ENCODE data around the gene CYP39A1. TPM values are rescaled to one million over a fixed set of nuclear protein-coding genes. Genes with fewer than 3 reads are reported as not detected.

Gene CYP39A1
- total and polyA plus RNA-seq, 2 of the 13 experiments (the other 11 are each of a cell fraction or from before 2014, with no cell fraction given) = 0.13 TPM; not detected in 1

DNA sequence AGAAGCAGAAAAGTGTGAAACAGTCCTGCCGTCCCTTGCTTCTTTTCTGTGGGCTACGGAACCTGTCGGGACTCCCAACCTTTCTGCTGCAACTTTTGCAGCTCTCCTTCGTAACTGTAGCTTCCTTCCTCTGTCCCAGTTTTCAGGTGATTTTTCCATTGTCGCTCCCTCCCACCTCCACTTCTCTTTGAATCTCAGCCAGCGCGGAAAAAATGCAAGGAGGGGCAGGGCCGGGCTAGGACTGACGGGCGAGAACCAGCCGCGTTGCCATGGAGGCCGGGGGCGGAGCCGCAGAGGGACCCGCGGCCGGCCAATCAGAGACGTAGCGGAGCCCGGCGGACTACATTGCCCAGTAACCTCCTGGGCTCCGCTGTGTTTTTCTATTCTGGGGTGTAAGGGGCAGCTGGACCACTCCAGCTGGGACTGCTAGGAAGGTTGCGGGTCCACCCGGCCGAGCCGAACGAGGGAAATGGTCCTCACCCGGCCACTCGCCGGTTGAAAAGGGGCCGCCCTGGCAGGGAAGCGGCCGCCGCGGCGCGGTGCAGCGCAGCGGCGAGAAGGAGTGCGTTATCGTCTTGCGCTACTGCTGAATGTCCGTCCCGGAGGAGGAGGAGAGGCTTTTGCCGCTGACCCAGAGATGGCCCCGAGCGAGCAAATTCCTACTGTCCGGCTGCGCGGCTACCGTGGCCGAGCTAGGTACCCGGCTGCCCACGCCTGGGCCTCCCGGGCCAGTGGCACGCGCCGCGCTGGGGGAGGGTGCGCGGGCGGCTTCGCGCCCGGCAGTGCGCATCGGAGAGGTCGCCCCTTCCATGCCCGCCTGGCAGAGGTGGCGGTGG lies at the start of gene CYP39A1, which contains the start of gene SLC25A27 (continued):
- TF ChIP-seq, protein P1, sequence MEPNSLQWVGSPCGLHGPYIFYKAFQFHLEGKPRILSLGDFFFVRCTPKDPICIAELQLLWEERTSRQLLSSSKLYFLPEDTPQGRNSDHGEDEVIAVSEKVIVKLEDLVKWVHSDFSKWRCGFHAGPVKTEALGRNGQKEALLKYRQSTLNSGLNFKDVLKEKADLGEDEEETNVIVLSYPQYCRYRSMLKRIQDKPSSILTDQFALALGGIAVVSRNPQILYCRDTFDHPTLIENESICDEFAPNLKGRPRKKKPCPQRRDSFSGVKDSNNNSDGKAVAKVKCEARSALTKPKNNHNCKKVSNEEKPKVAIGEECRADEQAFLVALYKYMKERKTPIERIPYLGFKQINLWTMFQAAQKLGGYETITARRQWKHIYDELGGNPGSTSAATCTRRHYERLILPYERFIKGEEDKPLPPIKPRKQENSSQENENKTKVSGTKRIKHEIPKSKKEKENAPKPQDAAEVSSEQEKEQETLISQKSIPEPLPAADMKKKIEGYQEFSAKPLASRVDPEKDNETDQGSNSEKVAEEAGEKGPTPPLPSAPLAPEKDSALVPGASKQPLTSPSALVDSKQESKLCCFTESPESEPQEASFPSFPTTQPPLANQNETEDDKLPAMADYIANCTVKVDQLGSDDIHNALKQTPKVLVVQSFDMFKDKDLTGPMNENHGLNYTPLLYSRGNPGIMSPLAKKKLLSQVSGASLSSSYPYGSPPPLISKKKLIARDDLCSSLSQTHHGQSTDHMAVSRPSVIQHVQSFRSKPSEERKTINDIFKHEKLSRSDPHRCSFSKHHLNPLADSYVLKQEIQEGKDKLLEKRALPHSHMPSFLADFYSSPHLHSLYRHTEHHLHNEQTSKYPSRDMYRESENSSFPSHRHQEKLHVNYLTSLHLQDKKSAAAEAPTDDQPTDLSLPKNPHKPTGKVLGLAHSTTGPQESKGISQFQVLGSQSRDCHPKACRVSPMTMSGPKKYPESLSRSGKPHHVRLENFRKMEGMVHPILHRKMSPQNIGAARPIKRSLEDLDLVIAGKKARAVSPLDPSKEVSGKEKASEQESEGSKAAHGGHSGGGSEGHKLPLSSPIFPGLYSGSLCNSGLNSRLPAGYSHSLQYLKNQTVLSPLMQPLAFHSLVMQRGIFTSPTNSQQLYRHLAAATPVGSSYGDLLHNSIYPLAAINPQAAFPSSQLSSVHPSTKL (CRISPR knock-in tag; IDR thresholded peaks at IDR 0.05) = peak; percentile 32; the same call in 1 of the 2 replicates
- TF ChIP-seq, protein P2, sequence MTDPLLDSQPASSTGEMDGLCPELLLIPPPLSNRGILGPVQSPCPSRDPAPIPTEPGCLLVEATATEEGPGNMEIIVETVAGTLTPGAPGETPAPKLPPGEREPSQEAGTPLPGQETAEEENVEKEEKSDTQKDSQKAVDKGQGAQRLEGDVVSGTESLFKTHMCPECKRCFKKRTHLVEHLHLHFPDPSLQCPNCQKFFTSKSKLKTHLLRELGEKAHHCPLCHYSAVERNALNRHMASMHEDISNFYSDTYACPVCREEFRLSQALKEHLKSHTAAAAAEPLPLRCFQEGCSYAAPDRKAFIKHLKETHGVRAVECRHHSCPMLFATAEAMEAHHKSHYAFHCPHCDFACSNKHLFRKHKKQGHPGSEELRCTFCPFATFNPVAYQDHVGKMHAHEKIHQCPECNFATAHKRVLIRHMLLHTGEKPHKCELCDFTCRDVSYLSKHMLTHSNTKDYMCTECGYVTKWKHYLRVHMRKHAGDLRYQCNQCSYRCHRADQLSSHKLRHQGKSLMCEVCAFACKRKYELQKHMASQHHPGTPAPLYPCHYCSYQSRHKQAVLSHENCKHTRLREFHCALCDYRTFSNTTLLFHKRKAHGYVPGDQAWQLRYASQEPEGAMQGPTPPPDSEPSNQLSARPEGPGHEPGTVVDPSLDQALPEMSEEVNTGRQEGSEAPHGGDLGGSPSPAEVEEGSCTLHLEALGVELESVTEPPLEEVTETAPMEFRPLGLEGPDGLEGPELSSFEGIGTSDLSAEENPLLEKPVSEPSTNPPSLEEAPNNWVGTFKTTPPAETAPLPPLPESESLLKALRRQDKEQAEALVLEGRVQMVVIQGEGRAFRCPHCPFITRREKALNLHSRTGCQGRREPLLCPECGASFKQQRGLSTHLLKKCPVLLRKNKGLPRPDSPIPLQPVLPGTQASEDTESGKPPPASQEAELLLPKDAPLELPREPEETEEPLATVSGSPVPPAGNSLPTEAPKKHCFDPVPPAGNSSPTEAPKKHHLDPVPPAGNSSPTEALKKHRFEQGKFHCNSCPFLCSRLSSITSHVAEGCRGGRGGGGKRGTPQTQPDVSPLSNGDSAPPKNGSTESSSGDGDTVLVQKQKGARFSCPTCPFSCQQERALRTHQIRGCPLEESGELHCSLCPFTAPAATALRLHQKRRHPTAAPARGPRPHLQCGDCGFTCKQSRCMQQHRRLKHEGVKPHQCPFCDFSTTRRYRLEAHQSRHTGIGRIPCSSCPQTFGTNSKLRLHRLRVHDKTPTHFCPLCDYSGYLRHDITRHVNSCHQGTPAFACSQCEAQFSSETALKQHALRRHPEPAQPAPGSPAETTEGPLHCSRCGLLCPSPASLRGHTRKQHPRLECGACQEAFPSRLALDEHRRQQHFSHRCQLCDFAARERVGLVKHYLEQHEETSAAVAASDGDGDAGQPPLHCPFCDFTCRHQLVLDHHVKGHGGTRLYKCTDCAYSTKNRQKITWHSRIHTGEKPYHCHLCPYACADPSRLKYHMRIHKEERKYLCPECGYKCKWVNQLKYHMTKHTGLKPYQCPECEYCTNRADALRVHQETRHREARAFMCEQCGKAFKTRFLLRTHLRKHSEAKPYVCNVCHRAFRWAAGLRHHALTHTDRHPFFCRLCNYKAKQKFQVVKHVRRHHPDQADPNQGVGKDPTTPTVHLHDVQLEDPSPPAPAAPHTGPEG (CRISPR knock-in tag; IDR thresholded peaks at IDR 0.05) = peak; percentile 64; the same call in 1 of the 2 replicates
- no peak for TF ChIP-seq ZNF430 (CRISPR knock-in tag; IDR thresholded peaks at IDR 0.05)
- no peak for TF ChIP-seq CREM (IDR thresholded peaks at IDR 0.05)
- TF ChIP-seq CREM (CRISPR knock-in tag; IDR thresholded peaks at IDR 0.05) = no peak
- TF ChIP-seq FOXM1 (CRISPR knock-in tag; IDR thresholded peaks at IDR 0.05) = no peak
- TF ChIP-seq NRL (CRISPR knock-in tag; IDR thresholded peaks at IDR 0.05; ENCODE audit: borderline replicate concordance) = peak; percentile 82
- peak; percentile 48; the same call in 1 of the 2 replicates for TF ChIP-seq ZNF317 (CRISPR knock-in tag; IDR thresholded peaks at IDR 0.05)
- TF ChIP-seq ZNF891 (CRISPR knock-in tag; IDR thresholded peaks at IDR 0.05) = peak; percentile 72; the same call in 1 of the 2 replicates
- TF ChIP-seq, protein P3, sequence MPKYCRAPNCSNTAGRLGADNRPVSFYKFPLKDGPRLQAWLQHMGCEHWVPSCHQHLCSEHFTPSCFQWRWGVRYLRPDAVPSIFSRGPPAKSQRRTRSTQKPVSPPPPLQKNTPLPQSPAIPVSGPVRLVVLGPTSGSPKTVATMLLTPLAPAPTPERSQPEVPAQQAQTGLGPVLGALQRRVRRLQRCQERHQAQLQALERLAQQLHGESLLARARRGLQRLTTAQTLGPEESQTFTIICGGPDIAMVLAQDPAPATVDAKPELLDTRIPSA (CRISPR knock-in tag; IDR thresholded peaks at IDR 0.05; ENCODE audit: borderline replicate concordance) = no peak
- TF ChIP-seq, protein P4, sequence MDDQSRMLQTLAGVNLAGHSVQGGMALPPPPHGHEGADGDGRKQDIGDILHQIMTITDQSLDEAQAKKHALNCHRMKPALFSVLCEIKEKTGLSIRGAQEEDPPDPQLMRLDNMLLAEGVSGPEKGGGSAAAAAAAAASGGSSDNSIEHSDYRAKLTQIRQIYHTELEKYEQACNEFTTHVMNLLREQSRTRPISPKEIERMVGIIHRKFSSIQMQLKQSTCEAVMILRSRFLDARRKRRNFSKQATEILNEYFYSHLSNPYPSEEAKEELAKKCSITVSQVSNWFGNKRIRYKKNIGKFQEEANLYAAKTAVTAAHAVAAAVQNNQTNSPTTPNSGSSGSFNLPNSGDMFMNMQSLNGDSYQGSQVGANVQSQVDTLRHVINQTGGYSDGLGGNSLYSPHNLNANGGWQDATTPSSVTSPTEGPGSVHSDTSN (CRISPR knock-in tag; IDR thresholded peaks at IDR 0.05; ENCODE audit: borderline replicate concordance) = no peak
- TF ChIP-seq, protein P5, sequence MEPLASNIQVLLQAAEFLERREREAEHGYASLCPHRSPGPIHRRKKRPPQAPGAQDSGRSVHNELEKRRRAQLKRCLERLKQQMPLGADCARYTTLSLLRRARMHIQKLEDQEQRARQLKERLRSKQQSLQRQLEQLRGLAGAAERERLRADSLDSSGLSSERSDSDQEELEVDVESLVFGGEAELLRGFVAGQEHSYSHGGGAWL (CRISPR knock-in tag; IDR thresholded peaks at IDR 0.05) = peak; percentile 58; the same call in 1 of the 2 replicates
- no peak for TF ChIP-seq KLF13 (CRISPR knock-in tag; IDR thresholded peaks at IDR 0.05)
- TF ChIP-seq, protein P6, sequence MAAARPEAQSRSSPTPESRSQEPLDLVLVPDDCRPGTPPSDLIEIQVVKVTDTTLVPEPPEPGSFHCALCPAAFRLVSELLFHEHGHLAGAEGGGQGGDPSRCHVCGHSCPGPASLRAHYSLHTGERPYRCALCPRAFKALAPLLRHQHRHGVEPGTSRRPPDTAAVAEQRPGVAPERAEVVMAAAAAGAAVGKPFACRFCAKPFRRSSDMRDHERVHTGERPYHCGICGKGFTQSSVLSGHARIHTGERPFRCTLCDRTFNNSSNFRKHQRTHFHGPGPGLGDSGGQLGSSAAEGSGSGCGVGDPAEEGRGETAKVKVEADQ (CRISPR knock-in tag; IDR thresholded peaks at IDR 0.05; ENCODE audit: borderline replicate concordance) = no peak
- no peak for TF ChIP-seq ZNF589 (CRISPR knock-in tag; conservative IDR thresholded peaks at IDR 0.05)

Data from HepG2 (cell line).